ENCODE data around the gene GRIK4. TPM values are rescaled to one million over a fixed set of nuclear protein-coding genes. Genes with fewer than 3 reads are reported as not detected.
A peak's percentile ranks its signal among the peaks of the same experiment; 100 is the strongest.

Gene GRIK4
- total and polyA plus RNA-seq, 8 donors = 0.02 TPM; not detected in 7

DNA sequence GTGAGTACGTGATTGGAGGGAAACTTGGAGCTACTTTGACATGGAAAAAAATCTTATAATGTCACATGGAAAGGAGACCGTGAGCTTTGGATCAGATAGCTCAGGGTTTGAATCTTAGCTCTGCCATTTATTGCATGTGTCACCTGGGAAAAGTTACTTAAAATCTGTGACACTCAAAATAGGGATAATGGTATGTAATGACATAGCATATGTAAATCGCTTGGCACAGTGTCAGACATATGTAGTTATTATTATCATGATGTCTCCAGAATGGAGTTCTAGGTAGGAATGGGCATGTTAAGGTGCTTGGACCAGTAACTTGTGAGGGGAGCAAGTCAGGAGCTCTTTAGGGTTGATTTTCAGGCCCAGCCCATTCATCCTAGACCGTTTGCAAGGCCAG, 75.8 kb downstream of the GRIK4 start:
- no peak for DNase-seq
- Histone ChIP-seq H3K4me3 (no peak overlapping the region), H3K9me3 (no peaks in the 10 kb centered on the region), H3K27ac (no peak overlapping the region), H3K36me3 (no peaks in the 10 kb centered on the region), H3K27me3 (no peaks in the 10 kb centered on the region), H3K4me1 (no peaks in the 10 kb centered on the region)
- ATAC-seq = no peak
- WGBS, 2 donors = 76 to 79% methylated on average over 4 of the region's 4 CpGs
- FAIRE-seq = no peak
- intact Hi-C loops (cut with DNase I) = no loop called here
- TF ChIP-seq, protein P1, sequence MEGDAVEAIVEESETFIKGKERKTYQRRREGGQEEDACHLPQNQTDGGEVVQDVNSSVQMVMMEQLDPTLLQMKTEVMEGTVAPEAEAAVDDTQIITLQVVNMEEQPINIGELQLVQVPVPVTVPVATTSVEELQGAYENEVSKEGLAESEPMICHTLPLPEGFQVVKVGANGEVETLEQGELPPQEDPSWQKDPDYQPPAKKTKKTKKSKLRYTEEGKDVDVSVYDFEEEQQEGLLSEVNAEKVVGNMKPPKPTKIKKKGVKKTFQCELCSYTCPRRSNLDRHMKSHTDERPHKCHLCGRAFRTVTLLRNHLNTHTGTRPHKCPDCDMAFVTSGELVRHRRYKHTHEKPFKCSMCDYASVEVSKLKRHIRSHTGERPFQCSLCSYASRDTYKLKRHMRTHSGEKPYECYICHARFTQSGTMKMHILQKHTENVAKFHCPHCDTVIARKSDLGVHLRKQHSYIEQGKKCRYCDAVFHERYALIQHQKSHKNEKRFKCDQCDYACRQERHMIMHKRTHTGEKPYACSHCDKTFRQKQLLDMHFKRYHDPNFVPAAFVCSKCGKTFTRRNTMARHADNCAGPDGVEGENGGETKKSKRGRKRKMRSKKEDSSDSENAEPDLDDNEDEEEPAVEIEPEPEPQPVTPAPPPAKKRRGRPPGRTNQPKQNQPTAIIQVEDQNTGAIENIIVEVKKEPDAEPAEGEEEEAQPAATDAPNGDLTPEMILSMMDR (IDR thresholded peaks at IDR 0.05) = no peak

DNA sequence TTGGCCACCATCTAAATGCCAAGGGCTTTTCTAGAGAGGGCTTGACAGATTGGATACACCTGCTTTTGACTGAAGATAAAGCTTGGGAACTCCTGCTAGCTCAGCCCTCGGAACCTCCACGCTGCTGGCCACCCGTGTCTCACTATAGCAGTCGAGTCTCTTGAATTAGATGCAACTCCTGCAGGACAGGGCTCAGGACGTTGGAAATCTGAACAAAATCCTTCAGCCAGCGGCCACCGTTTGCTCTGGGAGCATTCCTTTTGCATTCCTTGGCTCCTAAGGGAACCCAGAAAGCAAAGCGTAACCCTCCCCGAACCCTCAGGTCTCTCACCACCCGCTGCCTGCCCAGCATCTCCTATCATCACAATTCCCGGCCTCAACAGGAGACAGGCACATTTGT, 77.8 kb downstream of the GRIK4 start:
- no peaks in the 10 kb centered on the region for H3K4me1 ChIP-seq
- ATAC-seq (no peak), FAIRE-seq (no peak), DNase-seq (no peak)
- WGBS, 2 donors = 80 to 83% methylated on average over 11 of the region's 11 CpGs
- H3K27me3 ChIP-seq = no peaks in the 10 kb centered on the region
- H3K36me3 ChIP-seq = no peaks in the 10 kb centered on the region
- TF ChIP-seq, protein P1 (IDR thresholded peaks at IDR 0.05) = no peak
- no peak overlapping the region for H3K4me3 ChIP-seq
- no peak overlapping the region for H3K27ac ChIP-seq
- H3K9me3 ChIP-seq = no peaks in the 10 kb centered on the region
- intact Hi-C loops (cut with DNase I) = no loop called here

DNA sequence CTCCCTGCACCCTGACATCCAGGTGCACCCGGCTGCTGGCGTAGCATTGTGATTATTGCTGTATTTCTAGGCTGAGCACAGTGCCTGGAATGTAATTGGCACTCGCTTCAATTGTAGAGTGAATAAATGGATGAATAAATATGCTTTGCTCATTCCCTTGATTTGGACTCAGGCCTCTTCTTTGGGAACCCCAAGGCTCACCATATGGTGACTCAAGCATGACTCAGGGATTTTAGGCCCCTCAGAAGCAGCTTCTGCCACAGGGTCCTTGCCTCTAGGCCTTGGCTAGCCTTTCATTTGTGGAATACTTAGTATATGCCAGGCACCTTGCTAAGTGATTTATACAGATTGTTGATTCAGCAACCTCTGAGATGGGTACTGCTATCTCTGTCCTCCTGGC, 78.9 kb downstream of the GRIK4 start:
- WGBS, 2 donors = 92 to 94% methylated on average over 3 of the region's 3 CpGs
- TF ChIP-seq, protein P1 (IDR thresholded peaks at IDR 0.05) = no peak
- FAIRE-seq (no peak), DNase-seq (no peak), ATAC-seq (no peak)
- no peaks in the 10 kb centered on the region for H3K36me3 ChIP-seq
- H3K27ac ChIP-seq = no peak overlapping the region
- H3K9me3 ChIP-seq = no peaks in the 10 kb centered on the region
- H3K27me3 ChIP-seq = no peaks in the 10 kb centered on the region
- no peak overlapping the region for H3K4me3 ChIP-seq
- intact Hi-C loops (cut with DNase I) = no loop called here
- H3K4me1 ChIP-seq = no peaks in the 10 kb centered on the region

DNA sequence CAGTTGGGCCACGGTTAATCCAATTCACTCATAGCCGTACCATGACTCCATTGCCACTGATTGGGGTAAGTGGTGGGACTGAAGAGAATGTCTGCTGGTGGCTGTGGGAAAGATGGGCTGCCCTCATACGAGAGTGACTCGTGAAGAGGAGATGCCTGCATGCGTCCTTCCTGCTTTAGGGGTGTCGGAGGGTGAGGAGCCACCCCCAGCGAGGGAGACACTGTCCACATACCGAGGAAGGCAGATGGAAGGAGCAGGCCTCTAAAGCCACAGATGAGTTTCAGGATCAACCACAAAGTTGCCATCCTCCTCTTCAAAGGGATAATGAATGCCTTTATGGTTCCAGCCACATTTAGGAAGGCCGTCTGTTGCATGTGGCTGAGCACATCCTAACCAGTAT, 83.2 kb downstream of the GRIK4 start:
- ATAC-seq = no peak
- intact Hi-C loops (cut with DNase I) = no loop called here
- Histone ChIP-seq H3K4me3 (no peak overlapping the region), H3K27me3 (no peaks in the 10 kb centered on the region), H3K27ac (no peak overlapping the region), H3K9me3 (no peaks in the 10 kb centered on the region), H3K4me1 (no peaks in the 10 kb centered on the region), H3K36me3 (no peaks in the 10 kb centered on the region)
- TF ChIP-seq, protein P1 (IDR thresholded peaks at IDR 0.05) = no peak
- peak in 1 of 6 donors; percentile 18 for DNase-seq
- WGBS, 2 donors = 75 to 81% methylated on average over 9 of the region's 9 CpGs
- FAIRE-seq = no peak

DNA sequence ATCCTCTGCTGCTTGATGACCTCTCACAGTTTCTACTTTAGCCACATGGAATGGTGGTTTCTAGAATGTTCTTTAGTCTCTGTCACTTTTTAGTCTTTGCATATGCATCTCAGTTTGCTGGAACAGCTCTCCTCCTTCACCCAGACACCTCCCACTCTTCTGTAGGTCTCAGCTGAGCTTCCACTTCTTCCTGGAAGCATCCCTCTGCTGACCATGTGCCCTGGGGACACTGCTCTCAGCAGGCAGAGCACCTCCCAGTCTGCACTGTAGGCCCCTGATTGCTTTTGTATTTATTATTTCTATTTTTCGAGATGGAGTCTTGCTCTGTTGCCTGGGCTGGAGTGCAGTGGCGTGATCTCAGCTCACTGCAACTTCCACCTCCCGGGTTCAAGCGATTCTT, 84.0 kb downstream of the GRIK4 start:
- WGBS, 2 donors = 63 to 73% methylated on average over 4 of the region's 4 CpGs
- no peak for FAIRE-seq
- Histone ChIP-seq H3K4me3 (no peak overlapping the region), H3K9me3 (no peaks in the 10 kb centered on the region), H3K4me1 (no peaks in the 10 kb centered on the region), H3K36me3 (no peaks in the 10 kb centered on the region), H3K27ac (no peak overlapping the region), H3K27me3 (no peaks in the 10 kb centered on the region)
- intact Hi-C loops (cut with DNase I) = no loop called here
- DNase-seq = no peak
- TF ChIP-seq, protein P1 (IDR thresholded peaks at IDR 0.05) = no peak
- ATAC-seq = no peak

Data from pancreas (tissue), 10 donors.